Kidney glomerular epithelial cell (primary cell): ENCODE results near the gene TMEM62.

Experiments
- DNase-seq: peaks from one replicate; lab custom pipeline; 2025; lab: John Stamatoyannopoulos, UW

Gene TMEM62

DNA sequence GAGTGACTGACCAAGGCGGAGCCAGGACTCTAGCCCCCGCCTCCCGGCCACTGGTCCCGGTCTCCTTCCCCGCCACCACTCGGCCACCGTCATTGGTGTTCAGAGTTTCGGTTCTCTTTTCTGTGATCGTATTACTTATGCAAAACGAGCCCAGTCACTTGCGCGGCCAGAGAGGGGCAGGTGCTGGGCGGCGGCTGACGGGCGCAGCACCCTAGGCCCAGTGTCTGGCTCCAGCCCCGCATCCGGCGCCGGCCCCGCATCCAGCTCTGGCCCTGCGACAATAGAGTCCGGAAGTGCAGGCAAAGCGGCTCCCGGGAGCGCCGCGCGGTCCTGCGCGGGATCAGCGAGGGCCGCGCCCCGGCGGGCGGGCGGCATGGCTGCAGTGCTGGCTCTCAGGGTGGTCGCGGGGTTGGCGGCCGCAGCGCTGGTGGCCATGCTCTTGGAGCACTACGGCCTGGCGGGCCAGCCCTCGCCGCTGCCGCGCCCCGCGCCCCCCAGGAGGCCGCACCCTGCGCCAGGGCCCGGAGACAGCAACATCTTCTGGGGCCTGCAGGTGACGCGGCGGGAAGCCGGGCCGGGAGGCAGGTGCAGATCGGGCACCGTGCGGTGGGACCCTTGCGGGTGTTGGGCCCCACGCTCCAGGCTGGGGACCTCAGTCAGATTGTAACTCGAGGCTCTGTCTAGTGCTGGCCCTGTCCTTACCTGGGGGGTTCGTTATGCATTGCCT, at the start of gene TMEM62:
Gene TMEM62 (plus strand): TSS at position 157 of the 727 bp plus-strand sequence. CDS start 217 bp downstream, at position 374.
- peak; percentile 67 for DNase-seq

DNA sequence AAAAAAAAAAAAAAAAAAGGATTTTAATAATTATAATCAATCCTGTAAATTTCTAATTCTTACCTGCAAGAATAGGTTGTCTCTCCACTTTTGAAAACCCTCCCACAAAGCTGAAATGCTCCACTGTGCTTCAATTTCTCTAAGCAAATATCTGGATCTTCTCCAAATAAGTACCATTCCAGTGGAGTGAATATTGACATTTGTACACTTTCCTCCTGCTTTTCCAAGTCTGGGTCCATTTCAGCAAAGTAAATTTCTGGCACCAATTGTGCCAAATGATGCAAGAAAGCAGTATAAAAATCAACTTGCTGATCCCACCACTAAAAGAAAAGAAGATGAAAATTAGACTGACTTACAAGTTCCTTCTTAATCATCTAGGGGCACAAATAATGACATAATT, 47.5 kb upstream of the TMEM62 start:
- DNase-seq = no peak

DNA sequence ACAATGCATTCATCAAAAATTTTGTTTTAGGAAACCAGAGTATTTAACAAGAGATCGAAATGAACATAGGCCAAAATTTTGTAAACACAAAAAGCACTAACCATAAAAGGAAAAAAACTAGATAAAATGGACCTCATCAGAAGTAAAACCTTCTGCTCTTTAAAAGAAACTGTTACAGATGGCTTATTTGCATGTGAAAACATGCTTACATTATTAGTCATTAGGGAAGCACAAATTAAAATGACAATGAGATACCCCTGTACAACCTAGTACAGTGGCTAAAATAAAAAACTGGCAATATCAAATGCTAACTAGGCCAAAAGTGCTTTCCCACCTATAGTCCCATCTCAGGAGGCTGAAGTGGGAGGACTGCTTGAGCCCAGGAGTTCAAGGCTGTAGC, 46.8 kb upstream of the TMEM62 start:
- DNase-seq = peak; percentile 11

DNA sequence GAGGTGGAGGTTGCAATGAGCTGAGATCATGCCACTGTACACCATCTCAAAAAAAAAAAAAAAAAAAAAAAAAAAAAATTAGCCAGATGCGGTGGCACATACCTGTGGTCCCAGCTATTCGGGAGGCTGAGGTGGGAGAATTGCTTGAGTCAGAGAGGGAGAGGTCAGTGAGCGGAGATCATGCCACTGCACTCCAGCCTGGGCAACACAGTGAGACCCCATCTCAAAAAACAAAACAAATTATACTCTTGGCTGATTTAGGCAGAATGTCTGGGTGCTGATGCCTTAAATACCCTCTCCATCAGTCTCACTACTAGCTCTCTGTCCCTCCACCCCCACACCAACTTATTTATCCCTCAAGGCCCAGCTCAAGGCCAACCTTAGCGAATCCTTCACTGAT, 41.5 kb upstream of the TMEM62 start:
- no peak for DNase-seq

DNA sequence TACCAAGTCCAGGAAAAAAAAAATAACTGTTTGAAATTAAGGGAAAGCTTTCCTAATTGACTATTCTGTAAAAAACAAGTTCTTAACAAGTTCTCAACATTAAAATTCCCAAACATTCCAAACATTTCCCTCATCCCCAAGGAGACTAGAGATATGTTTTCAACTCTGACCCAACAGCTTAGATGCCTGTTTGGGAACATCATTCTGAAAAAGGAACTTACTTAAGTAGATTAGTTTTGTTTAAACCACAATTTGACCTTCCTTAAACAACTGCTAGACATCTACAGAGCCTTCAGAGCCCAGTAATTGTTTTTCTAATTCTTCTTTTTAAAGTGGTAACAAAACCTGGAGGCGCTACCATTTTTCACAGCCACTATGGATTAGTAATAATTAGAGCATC, 40.4 kb upstream of the TMEM62 start:
- DNase-seq = no peak

DNA sequence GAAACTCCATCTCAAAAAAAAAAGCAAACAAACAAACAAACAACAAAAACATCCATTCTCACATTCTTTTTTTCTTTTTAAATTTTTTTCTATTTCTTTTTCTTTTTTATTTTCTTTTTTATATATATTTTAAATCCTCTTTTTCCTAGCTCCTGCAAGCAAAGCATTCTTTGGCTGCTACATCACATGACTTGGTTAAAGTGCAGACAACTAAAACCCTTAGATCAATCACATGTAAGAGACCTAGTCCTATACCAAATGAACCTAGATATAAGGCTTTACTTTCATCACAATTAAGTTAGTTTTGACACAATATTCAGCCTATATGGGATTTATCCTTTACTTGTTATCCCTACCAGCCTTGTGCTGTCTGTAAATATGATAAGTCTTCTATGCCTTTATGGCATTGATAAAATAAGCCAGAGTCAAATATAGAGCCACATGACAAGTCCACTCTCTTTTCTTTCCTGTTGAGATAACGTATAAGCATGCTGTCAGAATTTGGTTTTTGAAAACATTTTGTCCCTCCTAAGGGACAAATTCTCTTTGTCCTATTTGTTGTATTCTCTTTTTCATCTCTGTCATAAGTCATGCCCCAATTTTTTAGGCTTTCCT, 38.9 kb upstream of the TMEM62 start:
- DNase-seq = no peak

DNA sequence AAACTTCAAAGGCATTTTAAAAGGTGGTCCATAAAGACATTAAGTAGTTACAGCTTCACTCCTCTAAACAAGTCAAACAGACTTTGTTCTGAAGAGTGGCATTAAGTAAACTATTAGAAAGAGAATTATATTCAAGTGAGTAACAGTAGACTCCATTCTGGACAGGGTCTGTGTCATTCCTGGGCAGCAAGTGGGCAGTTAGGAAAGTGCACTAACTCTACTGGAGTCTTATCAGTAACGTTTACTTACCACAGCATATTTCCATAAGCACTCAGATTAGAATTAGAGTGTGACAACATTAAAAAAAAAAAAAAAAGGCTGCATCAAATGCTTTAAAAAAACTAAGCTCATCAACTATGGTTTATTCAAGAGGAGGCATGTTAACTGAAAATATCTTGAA, 38.1 kb upstream of the TMEM62 start:
- DNase-seq = no peak

DNA sequence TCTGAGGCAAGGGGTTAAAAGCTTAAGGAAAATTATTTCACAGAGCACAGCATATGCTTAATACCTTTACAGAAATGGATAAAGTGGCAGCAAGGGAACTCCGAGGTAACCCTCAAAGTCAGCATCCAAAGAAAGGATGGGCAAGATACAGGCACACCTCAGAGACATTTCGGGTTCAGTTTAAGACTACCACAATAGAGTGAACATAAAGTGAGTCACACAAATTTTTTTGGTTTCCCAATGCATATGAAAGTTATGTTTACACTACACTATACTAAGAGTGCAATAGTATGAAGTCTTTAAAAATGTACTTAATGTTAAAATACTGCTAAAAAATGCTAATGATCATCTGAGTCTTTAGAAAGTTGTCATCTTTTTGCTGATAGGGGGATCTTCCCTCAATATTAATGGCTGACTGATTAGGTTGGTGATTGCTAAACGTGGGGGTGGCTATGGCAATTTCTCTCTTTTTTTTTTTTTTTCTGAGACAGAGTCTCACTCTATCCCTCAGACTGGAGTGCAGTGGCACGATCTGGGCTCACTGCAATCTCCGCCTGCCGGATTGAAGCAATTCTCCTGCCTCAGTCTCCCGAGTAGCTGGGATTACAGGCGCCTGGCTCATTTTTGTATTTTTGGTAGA, 37.6 kb upstream of the TMEM62 start:
- no peak for DNase-seq

DNA sequence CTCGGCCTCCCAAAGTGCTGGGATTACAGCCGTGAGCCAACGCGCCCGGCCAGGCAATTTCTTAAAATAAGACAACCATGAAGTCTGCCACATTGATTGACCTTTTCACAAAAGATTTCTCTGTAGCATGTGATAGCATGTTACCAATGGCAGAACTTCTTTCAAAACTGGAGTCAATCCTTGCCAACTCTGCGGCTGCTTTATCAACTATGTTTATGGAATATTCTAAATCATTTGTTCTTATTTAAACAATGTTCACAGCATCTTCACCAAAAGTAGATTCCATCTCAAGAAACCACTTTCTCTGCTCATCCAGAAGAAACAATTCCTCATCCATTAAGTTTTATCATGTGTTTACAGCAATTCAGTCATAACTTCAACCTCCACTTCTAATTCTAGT, 37.0 kb upstream of the TMEM62 start:
- no peak for DNase-seq

DNA sequence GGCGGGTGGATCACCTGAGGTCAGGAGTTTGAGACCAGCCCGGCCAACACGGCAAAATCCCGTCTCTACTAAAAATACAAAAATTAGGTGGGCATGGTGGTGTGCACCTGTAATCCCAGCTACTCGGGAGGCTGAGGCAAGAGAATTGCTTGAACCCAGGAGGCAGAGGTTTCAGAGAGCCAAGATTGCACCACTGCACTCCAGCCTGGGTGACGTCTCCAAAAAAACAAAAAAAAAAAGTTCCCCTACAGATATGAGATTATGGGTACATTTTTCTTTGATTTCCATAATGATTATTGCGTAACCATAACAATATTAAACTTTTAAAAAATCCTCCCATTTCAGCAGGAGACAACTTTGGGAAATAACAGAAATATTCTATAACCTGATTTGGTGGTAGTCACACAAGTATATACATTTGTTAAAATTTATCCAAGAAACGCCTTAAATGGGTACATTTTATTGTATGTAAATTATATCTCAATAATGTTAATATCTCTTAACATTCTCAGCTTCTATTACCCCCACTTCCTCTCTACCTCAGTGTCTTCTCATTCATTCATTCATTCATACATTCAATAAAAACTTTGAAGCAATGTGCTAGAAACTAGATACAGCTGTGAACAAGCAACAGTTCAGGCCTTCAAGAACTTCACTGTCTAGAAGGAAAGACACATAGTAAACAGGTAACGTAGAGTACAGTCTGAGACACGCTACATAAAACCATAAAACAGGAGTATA, 34.1 kb upstream of the TMEM62 start:
- DNase-seq = no peak

DNA sequence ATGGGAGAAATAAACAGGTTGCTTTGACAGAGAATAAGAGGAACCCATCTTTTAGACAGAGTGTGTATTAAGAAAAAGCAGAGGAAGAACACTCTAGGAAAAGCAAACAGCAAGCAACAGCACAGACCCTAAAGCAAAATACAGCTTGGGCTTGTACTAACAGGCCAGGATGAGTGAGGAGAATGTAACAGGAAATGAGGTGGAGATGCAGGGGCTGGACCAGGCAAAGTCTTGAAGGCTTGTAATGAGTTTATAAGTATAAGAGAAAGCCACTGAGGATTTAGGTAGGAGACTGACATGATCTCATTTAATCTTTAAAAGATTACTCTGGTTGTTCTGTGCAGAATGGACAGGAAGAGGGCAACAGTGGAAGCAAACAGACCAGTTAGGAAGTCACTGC, 32.4 kb upstream of the TMEM62 start:
- DNase-seq = no peak

DNA sequence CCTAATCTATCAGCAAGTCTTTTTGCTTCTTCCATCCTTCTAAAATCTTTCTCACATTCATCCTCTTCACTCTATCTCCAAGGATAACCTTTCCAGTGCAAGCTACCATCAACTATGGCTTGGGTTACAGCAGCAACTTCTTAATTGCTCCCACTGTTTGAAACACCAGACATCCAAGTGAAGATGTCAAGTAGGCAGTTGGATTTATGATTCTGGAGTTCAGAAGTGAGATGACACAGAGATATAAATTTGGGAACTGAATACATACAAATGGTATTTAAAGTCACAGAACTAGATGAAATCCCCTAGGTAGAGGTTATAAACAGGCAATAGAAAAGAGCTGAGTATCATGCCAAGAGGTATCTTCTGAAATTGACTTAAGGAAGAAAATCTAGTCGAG, 31.2 kb upstream of the TMEM62 start:
- DNase-seq = no peak

DNA sequence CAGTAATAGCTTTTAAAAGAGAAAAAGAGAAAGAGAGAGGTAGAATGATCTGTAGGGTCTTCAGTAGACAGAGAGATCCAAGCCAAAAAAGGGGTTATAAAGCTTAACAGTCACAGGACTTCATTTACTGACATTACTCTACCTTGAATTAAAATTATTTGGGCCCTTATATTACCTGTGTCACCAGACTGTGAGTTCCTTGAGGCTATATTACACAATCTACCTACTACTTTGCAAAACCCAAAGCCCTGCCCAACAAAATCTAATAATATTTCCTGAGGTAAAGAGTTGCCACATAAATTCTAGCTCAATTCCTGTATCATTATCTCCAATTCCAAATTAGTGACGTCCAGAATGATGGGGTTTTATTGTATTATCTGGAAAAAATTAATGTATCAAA, 29.5 kb upstream of the TMEM62 start:
- no peak for DNase-seq

DNA sequence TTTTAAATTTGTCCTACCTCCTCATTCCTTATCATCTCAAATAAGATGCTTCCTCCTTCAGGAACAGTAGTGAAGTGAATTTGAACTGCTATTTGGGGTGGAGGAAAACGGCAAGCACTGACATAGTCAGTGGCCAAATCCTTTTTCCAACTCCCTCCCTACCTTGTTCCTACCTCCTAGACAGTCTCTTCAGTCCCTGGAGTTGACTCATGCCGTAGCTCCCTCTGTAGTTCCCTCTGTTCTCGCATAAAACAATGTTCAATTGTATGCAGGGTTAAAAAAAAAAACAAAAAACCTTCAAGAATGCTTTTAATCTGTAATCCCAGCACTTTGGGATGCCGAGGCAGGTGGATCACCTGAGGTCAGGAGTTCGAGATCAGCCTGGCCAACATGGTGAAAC, 29.0 kb upstream of the TMEM62 start:
- DNase-seq = no peak

DNA sequence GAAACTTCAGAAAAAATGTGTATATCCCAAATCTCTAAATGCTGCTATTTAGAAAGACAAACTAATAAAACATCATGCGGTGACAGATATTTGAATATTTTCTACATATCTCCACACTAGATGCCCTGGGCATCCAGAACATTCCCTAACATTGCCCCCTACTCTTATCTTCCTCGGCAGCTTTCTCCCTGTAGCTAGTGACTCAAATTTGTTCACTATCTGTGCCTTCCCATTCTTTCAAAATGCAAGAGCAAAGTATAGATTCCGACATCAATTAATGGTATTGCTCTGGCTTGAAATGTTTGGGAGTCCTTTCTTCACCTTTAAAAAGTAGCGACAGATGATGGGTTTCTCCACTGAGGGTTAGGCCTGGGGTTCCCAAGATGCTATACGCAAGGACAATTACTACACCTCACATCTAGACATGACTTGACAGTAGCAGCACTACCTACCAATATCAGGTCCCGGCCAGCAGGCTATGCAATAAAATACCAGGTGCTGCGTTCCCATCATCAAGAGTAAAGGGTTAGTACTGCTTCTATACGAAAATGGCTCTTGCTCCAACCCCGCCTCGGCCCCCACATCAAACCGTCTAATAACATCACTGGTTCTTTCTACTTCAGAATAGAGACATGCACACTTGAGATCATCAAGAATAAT, 28.2 kb upstream of the TMEM62 start:
- no peak for DNase-seq

DNA sequence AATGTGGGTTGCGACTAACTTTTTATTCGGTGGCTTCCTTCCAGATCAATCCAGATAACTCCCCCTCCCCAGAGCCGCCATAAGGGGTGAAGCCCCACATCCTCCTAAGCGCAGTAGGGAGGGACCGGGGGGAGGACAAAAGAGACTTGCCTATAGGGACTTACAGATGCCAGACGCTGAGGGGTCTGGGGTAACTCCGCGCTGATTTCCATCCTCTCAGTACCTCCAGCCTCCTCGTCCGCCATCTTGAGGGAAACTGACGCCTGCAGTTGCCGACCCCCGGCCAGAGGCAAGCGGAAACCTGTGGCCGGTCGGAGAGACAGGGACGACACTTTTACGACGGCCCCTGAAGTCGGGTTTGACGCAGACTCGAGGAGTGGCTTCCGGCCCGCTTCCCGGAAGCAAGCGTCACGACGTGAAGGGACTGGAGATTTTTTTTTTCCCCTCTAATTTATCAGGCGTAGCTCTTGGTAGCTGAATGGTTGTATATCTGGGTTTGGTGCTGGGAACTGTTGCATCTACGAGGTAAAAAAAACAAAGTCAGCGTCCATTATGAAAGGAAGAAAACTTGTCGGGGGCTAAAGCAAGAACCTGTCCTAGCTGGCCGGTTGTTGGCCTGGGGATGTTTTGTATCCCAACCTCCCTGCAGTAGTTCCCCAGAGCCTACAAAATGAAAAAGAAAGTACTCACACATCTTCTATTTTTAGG, 27.5 kb upstream of the TMEM62 start, which contains the start of gene UBR1:
Gene UBR1 (minus strand): TSS at position 261 of the 708 bp plus-strand sequence. CDS start 16 bp downstream, at position 245.
- DNase-seq = peak; percentile 81

DNA sequence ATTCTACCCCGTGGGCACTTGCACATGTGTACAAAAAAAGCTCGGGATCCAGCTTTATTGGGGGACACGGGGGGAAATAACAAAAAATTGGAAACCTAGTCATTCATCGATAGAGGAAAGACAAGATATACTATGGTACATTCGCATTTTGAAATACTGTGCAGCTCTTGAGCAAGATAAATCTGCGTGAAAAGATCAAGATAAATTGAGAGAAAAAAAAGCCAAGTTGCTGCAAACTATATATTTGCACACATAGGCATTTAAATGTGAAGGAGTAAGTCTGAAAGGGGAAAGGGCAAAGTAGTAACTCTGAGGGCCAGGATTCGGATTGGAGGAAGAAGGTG, 26.9 kb upstream of the TMEM62 start:
- no peak for DNase-seq

DNA sequence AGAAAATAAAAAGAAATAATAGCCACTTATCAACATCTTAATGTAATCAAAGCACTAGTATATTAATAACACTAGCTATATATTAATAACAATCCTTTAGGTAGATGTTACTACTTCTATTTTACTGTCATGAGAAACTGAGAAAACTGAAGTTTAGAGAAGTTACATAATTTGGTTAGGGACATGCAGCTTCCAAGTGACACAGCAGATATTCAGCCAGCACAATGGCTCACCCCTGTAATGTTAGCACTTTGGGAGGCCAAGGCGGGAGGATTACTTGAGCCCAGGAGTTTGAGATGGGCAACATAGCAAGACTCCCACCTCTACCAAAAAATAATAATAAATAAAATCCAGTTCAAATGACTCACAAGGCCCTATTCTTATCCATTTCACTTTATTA, 25.6 kb upstream of the TMEM62 start:
- no peak for DNase-seq

DNA sequence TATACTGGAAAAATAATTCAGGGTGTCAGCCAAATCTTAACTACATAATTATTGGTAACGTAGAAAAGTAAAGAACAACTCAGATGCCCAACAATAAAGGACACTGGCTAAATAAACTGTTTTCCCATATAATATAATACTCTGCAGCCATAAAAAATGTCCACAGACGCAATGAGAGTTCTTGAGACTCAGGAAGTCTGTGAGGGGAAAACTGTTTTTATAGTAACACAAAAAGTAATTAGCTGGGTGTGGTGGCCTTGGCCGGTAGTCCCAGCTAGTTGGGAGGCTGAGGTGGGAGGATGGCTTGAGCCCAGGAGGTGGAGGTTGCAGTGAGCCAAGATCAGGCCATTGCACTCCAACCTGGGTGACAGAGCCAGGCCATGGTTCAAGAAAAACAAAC, 22.0 kb upstream of the TMEM62 start:
- DNase-seq = no peak

DNA sequence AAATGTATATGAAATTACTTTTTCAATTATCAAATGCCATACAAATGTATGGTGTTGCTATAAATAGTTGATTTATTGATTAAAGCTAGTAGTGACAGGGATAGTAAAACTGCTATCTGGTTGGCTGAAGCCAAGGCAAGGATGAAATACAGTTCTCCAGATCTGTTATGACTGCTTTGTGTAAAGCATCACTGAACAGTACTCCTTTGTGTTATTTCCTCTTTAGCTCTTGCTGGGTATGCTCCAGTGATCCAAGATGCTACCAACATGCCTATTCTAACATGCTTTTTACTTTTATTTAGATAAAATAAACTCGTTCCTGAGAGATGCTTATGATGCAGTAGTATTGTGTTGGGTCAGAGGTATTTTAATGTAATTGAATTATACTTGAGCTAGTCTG, 15.1 kb upstream of the TMEM62 start:
- peak; percentile 72 for DNase-seq

DNA sequence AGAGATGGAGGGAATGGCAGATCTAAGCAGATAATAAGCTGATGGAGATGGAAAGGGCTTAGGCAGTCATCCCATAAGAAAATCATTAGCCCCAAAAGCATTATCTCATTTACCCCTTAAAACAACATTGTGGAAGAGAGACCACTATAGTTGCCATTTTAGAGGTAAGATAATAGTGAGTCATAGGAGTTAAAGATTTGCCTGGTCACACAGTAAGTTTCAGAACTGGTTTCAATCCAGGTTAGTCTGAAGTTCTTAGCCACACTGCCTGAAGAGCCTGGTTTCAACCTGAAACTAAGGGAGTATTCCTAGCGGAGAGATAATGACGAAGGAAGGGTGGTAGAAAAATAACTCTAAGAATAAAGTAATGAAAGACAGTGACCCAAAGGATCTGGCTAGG, 14.6 kb upstream of the TMEM62 start:
- DNase-seq = peak; percentile 79

DNA sequence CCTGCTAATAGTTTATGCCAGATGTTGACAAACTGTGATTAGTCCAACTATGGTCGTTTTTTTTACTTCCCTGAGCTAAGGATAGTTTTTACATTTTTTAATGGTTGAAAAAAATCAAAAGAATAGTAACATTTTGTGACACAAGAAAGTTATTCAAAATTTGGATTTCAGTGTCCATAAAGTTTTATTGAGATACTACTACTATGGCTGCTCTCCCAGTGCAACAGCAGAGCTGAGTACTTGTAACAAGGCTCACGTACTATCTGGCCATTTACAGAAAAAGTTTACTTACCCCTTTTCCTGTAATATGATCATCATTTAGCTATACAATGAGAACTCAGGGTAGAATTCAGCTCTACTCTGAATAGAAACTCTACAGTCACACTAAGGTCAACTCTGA, 11.5 kb upstream of the TMEM62 start:
- DNase-seq = no peak
